ENCODE measurements around the gene SREBF2.

GRCh38 chr22:41845380-41846267 lies 12.7 kb downstream of the SREBF2 start:
- TF ChIP-seq USF2 (IDR thresholded peaks at IDR 0.05; ENCODE audit: low read length) (no peak), SP1 (IDR thresholded peaks at IDR 0.05; ENCODE audit: low read depth, low read length) (no peak), POLR2A (IDR thresholded peaks at IDR 0.05; ENCODE audit: control extremely low read depth in 1 of 2, low read depth in 2 of 2, low read length in 2 of 2) (no peak), JUND (IDR thresholded peaks at IDR 0.05; ENCODE audit: low read length) (no peak)

All from H1 (cell line).